ENCODE results near the gene PDE11A.

Gene PDE11A

DNA sequence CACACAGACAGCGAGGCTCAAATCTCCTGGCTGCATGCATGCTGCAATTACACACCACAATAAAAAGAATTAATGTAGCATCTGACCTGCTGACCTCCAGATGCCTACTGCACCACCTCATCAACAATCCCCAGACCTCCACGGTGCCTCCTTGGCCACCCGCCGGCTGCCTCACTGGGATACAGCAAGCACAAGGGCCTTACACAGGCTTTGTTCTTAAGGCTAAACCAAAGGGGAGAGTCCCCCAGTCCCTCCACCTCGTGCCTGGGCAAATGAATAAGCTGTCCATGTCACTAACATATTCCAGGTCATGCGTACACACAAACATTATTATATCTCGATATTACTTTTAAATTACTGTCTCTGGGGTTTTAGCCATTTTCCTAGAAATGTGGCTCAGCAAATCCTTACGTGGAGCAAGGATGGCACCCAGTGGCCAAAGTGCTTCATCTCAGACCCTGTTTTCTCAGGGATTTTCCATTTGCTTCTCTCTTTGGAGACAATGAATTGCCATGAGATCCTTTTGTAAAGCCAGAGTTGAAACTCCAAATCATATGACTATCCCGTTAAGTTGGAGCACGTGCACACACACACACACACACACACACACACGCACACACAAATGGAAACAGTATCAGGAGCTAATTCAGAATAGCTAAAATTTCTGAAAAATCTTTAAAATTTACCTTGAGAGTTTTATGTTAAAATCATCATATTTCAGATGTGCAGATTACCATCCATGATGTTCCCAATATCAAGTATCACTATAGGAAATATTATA lies 313.8 kb downstream of the PDE11A start:
- ATAC-seq (no peak), DNase-seq (no peak)

DNA sequence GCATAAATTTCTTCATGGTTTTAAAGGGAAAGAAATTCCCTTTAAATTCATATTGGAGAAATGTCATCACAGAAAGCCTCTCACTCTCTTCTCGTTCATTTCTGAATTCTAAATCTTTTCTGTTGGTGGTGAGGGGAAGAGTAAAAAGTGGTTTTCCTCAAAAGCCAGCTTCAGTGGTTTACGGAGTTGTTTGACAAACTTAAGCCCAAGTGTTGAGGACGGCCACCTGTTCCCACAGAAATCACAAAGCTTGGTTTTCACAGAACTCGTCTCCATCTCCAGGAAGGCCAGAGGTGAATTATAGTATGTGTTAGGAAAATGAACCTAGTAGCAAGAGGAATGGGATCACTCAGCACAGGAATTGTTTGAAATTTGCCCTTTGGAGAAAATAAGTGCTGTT lies 316.2 kb downstream of the PDE11A start:
- ATAC-seq (no peak), DNase-seq (no peak)

DNA sequence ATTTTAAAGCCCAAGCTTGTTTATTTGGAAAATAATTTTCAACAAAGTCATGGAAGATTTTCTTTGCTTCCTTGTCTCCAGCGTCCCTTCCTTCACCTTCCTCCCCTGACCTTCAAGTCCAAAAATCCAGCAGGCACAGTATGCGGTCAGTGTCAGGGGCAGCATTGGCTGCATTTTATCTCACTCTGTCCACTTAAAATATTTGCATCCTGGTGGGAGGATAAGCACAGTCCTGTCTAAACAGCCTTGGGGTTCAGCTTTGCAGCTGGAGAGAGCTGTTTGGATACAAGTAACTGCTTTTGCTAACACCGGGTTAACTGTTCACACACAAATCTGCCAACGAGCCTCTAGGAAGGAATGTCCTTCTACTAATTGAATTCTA lies 318.1 kb downstream of the PDE11A start:
- ATAC-seq (no peak), DNase-seq (no peak)

DNA sequence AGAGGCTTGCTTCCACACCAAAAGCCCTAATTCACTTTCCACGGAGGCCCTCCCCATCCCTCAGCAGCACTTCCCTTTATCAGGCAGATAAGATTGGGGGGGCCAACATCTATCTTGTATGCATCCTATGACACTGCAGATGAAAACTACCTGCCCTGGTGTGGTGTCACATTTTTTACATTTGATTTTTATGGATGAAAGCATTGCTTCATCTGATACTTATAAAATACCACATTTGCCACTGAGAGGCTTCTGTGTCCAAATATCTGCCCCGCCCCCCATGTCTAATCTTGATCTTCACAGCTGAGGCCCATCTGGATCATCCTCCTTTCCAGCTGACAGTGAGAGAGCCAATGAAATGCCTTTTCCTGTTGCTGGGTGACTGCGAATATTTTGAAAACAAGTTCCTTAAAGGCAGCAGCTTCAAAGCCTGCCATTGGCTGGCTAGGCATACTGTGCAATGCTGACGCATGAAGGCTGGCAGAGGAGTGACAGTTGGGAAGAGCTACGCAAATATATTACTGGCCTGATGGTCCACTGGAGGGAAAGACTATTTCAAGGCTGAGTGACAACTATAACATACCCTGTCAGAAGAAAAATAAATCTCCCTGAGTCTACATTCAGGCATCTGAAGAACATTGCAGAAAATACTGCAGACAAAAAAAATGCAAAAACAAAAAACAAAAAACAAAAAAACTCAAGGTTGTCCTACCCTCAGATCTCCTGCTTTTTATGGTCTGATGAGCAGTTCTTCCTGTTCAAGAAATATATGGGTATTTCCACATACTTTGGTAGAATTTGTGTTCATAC lies 318.7 kb downstream of the PDE11A start:
- ATAC-seq (peak; percentile 53), DNase-seq (peak; percentile 4)

DNA sequence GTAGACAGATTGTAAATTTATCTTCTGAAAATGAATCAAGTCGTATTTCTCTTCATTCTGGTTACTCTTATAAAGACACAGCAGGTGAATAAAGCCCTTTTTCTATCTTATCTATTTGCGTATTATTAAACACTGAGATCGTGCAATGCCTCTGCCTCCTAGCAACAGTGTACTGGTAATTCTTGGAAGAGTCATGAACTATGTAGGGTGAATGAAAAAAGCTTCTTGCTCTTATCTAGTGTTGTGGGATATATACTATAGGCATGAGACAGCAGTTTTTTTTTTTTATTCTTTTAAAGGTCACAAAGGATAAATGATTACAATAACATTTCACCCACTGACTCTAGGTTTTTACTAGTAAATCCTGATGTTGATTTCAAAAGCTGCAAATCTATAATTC lies 324.2 kb downstream of the PDE11A start:
- no peak for DNase-seq
- no peak for ATAC-seq

DNA sequence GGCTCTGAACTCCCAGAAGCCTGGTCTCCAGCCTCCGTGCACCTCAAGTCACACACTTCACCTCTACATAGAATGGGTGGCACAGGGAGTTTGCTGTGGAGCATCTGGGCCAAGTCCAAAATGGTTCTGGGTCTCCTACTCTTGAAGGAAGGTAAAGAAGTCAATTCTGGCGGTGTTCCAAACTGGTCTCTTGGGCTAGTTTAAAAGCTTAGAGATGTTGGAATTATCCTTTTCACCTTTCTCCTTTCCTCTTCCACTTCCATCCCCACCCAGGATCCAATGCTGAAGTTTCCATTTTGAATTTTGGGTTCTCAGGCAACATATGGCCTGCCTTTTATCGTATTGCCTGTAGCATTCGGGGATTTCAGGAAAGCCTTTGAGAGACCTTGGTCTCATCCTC lies 325.2 kb downstream of the PDE11A start:
- no peak for ATAC-seq
- no peak for DNase-seq

DNA sequence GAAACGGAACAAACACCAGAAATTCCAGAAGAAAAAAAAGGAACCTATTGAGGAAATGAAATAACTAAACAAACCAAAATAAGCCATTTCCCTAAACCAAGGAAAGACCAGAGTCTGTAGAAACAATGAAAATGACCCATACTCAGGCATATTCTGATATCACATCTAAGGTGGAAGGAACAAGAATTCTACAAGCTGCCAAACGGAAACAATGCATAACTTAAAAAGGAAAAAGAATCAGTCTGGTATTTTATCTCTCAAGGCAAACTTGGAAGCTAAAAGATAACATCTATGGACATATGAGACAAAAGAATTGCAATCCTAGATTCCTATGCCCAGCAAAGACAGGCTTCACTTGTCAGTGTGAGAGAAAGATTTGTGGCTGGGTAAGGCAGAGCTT lies 326.2 kb downstream of the PDE11A start:
- DNase-seq = no peak

DNA sequence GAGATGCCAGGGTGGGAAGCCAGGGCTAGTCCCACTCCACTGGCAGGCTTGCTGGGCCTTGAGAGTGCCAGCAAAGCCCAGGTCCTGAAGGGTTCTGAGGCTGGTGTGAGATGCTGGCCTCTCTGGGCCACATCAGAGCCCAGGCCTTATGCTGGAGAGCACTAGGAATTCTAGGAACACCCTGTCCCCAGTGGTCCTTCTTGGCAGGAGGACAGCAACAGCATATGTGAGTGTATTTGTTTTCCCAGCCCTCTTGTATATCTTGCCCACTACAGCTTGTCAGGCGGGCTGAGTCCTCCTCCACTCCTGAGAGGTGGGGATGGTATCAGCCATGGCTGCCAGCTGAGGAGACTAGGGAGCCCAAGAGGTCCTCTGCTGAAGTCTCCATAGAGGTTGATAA lies 327.0 kb downstream of the PDE11A start:
- ATAC-seq (no peak), DNase-seq (no peak)

More for the DNA sequence above, 326.2 kb downstream of the PDE11A start:
- ATAC-seq = no peak

DNA sequence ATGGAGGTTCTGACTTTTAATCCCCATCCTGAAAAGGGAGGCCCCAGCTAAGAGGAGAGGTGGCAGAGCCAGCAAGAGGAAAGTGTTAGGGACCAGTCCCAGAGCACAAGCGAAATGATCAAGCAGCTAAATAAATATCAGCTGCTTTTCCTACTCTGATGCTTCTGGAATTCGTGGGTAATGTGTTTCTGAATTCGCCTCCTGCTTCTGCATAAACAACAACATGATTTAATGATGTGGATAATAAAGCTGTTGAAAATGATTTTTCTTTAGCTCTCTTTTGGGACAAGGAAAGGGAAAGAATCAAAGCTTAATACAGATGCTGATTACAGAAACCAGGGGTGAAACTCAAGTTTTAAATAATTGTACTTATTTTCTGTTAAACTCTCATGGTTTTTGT lies 329.7 kb downstream of the PDE11A start:
- no peak for DNase-seq
- no peak for ATAC-seq

DNA sequence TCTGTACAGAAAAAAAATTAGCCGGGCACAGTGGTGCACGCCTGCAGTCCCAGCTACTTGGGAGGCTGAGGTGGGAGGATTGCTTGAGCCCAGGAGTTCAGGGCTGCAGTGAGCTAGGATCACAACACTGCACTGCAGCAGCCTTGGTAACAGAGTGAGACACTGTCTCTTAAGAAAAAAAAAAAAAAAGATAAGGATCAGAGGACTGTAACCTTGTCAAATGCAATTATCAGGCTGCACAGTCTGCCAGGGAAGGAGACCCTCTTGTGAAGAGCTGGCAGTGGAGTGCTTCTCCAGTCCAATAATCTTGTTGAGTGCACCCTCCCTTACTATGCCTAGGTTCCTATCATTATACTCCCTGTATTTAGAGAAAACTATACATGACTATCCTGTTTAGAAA lies 330.7 kb downstream of the PDE11A start:
- DNase-seq (no peak), ATAC-seq (no peak)

DNA sequence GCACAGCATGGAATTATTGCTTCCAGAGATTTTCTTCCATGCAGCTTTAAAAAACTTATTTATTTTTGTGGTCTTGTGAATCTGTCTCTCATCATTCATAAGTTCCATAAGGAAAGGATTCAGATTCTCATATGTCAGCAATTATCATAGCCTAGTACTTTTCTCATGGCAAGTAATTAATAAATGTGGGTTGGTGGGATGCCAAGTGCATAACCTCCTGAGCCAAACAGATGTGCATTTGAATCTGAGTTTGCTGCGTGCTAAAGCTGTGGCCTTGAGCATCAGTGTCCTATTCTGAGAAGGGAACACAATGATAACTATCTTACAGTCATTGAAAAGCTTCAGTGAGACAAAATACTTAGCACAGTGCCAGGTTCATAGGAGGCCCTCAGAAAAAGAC lies 331.9 kb downstream of the PDE11A start:
- DNase-seq = no peak
- ATAC-seq = no peak

DNA sequence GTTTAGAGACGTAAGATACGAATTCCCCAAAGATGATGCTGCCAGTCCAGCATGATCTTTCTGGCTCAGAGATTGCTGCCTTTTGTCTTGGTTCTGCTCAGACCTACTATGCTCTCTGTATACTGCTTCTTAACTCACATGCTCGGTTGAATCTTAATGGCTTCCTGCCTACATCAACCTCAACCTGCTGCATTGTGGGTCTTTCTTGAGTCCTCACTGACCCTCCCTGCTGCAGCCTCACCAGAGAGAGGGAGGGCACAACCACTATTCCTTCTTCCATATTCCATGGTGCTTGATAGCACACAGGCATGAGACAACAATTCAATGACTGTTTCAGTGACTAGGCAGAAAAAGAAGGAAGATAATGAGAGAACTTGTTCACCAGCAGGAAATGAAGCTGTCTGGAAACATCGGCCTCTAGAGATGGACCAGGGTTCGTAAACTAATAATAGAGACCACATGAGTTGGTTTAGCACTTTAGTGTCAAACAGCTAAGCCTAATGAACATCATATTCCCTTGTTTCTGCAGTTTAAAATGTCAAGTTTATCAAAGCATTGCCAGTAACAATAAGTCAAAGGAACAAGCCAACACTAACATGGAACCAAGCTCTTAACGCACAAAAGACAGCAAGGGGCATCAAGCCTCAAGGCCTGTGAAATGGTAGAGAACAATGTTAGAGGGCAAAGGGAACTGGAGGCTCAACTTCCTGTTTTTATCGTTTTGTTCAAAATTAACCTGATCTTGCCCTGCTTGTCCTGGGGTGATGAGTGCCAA lies 333.9 kb downstream of the PDE11A start:
- ATAC-seq = no peak
- no peak for DNase-seq

DNA sequence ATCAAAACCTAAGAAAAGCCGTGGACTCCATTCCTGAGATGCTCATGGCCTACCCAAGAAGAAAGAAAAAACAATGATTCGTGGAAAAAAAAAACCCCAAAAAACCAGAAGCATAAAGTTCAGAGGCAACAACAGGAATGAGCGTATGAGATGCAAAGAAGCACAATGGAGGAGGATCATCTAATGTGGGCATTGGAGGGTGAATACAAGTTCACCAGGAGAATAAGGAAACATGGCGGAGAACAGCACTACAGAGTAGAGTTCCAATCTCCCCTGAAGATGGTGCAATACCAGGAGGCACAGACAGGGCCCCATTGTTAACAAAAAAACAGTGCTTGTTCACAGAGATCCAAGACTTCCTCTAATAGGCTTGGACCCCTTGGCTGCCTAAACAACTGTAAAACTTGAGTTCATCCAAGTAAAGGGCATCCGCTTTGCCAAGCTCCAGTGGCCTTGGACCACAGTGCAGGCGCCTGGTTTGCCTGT lies 337.2 kb downstream of the PDE11A start:
- no peak for DNase-seq

DNA sequence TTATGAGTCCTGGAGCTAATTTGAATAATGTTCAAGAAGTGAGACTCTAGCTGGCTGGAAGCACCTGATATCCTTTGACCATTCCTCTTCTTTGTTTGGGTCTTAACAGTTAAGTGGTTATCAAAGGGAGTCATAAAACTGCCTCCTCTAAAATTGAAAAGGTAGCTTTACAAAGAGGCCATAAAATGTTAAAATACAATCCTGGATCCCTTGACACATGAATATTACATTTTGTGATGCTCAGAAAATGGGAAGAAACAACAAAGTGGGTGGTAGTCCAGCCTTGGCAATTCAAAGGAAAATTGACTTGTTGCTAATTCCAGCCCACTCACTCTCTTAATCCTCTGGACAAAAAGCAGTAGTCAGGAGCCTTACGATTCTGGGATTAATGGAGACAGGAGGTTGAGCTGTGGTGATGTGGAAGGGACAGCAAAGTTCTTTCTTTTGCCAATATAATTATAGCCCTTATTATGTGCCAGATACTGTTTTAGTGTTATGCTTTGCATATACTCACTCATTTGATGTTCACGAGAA lies 339.2 kb downstream of the PDE11A start:
- ATAC-seq (no peak), DNase-seq (no peak)

More for the DNA sequence above, 337.2 kb downstream of the PDE11A start:
- ATAC-seq = no peak

DNA sequence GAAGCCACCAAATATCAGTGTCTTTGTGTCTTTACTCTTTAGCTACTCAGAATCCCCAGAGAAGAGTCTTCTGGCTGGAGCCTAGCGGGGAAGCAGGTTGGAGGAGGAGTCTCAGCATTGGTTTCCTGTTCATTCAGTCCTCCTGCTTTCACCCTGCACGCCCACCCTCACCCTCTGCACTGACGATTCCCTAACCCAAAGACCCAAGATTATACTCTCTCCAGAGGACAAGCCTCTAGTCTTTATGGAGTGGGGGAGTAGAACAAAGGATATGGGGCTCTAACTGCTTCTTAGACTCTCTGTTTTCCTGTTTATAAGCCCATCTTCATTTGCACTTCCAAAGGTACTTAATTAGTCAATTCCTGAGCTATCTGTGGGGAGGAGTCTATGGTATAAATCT lies 341.2 kb downstream of the PDE11A start:
- DNase-seq (no peak), ATAC-seq (no peak)

DNA sequence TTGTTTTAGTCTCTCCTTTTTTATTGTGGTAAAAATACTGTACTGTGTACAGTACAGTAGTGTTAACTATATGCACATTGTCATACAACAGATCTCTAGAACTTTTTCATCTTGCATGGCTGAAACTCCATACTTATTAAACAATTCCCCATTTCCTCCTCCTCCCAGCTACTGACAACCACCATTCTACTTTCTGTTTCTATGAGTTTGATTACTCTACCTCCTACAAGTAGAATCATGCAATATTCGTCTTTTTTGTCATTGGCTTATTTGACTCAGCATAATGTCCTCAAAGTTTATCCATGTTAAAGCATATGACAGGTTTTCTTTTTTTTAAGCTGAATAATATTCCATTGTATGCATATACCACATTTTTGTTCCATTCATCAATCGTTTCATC lies 341.8 kb downstream of the PDE11A start:
- no peak for DNase-seq
- no peak for ATAC-seq

DNA sequence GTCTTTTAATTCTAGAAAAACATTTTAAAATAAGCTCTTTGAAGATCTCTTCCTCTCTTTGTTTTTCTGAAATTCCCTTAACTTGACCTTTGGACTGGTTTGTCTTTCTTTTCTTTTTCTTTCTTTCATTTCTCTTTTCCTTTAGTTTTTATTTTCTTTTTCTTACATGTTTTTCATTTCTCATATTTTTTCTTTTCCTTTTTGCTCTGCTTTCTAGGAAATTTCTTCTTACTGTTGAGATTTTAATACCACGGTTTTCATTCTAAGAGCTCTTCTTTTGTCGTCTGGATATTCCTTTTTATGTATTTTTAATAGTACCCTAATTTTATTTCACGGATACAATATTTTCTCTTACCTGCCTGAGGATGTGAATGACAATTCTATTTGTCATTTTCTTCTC lies 342.2 kb downstream of the PDE11A start:
- DNase-seq (no peak), ATAC-seq (no peak)

DNA sequence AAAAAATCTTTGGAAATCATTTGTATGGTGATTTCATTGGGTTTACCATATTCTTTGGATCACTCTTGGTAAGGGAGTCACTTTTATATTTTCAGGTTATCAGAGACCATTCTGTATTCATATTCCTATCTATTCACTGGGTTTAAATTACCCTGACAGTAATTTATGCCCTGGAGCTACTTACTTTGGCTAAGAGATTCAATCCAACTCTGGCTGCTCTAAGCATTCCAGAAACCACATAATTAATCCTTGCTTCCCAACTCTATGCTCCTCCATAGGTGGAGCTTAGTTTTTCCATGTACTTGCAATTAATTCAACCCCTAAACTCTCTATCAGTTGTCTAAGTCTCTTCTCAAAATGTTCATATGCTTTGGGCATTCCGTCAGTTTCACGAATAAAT lies 343.7 kb downstream of the PDE11A start:
- DNase-seq = no peak
- ATAC-seq = no peak

DNA sequence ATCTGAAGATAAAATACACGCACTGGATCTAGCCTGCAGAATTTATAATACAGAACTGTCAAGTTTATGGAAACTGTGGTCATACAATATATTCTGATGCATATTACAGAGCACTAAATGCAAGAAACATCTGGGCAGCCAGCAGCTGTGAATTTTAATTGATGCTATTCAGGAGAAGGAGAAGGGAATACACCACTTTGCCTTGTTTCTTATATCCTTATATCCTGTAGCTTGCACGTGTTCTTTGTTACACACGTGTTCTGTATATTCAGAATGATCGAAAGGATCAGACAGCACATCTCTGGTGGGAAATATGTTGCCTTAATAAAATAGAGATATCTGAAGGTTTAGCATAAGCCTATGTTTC lies 344.2 kb downstream of the PDE11A start:
- DNase-seq = no peak
- ATAC-seq = no peak

DNA sequence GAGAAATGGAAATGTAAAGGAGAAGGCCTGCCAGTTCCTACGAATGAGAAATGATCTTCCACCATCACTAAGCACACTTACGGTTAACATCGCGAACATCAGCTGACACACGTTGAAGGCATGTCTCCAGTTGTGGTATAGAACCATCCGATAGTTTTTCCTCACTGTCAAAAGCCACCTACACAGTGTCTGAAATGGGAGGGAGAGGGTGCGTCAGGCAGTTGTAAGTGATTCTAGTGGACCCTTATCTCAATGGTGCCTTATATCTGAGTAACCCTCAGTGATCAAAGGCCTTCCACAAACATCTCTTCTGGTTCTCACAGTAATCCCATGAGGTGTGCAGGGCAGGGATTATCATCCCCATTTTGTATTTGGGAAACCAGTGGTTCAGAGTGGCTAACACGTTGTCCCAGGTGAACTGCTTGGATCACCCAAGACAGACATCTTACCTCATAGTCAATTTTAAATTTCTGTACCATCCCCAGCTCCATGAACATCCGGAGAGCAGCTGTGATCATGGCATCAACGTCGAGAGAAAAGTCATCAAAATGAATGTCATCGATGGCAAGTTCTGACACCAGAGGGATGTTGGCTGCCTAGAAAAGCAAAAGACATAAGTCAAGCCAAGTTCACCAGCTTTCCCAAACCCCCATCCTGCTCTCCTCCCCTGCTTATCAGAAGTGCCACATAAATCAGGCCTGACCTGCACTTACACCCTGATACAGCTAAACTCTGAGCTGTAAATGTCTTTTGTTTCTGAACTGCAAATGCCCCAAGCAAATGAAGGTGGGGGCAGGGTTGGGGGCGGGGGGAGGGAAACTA lies 344.8 kb downstream of the PDE11A start:
- no peak for ATAC-seq

DNA sequence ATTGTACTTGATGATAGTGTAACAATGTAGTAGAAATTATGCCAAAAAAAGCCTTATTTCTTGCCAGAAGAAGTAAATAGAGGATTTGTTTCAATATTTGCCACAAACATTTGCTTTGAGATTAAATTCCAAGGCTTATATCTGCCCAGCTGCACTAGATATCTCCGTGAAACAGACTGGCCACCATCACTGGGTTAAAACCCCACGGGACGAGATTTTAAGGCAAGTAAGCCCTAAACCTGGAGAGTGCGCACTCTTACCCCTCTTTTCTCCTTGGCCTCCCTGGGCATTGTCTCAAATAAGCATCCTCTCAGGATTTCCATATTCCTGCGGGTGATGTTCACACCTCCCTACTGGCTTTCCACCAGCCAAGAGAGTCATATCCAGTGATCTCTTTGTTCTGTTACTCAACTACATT lies 345.6 kb downstream of the PDE11A start:
- ATAC-seq (no peak), DNase-seq (no peak)

More for the DNA sequence above, 344.8 kb downstream of the PDE11A start:
- DNase-seq = no peak

All from stimulated activated naive CD8-positive, alpha-beta T cell treated with anti-CD3 and anti-CD28 coated beads, Interleukin-15, Interleukin-2, amounts not matched to agents 100 U/mL and 50 U/mL, for 24 hours (primary cell).